Memory B cell (primary cell): ENCODE results near the gene EIF2B2.

ENCODE experiments used
- ATAC-seq: fragments of 150-1000 bp; cut with Tn5 transposase; 2 replicates; pipeline ENCODE4 v1.10.0; 2021; ENCODE audit warnings: low read depth, mild to moderate bottlenecking, moderate library complexity
- DNase-seq, 2 donors: peaks; one replicate each; pipeline ENCODE4 v3.0.0; 2022; ENCODE audit warnings: low spot score in 2 of 2
- H3K27ac Mint-ChIP-seq: one replicate; pipeline ENCODE4 v1.8.0; 2022; ENCODE audit warnings: mild to moderate bottlenecking, moderate library complexity, mixed read lengths
- H3K27me3 Mint-ChIP-seq: one replicate; pipeline ENCODE4 v1.8.0; 2022; ENCODE audit warnings: mixed read lengths
- H3K36me3 Mint-ChIP-seq: one replicate; pipeline ENCODE4 v1.8.0; 2022; ENCODE audit warnings: mild to moderate bottlenecking, mixed read lengths
- H3K4me1 Mint-ChIP-seq: one replicate; pipeline ENCODE4 v1.8.0; 2022; ENCODE audit warnings: mixed read lengths
- H3K4me3 Mint-ChIP-seq: one replicate; pipeline ENCODE4 v1.8.0; 2022; ENCODE audit warnings: mild to moderate bottlenecking, moderate library complexity, mixed read lengths
- H3K9me3 Mint-ChIP-seq: one replicate; pipeline ENCODE4 v1.8.0; 2022; ENCODE audit warnings: mixed read lengths

The EIF2B2 gene

DNA sequence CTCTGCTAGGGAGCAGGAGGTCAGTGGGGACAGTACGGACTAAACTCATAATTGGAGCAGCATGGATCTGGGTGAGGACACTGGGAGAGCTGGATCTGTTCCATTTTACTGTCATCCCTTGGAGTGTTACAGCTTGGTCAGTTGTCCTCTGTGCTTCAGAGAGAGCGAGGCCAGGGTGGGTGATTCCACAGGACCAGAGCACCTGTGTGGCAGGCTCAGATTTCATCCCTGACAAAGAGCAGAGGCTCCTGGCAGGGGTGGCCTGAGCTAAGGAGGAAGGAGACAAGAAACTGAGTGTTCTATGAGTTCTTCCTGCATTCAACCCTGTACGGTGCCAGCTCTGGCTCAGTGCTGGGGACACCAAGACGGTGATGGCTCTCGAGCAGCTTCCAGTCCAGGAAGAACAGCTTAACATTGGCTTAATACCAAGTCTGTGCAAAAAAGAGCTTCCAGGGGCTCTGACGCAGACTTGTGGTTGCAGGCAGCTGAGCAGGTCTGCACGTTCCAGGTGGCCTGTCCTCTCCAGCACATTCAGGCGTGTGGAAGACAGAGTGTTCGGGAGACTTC, 38.9 kb upstream of the EIF2B2 start:
- Mint-ChIP-seq H3K4me3 (no peak overlapping the region), H3K9me3 (no peaks in the 10 kb centered on the region)

GRCh38 chr14:74964787-74965485, 37.8 kb upstream of the EIF2B2 start:
- Mint-ChIP-seq H3K9me3 (no peaks in the 10 kb centered on the region), H3K27me3 (no peaks in the 10 kb centered on the region), H3K4me1 (peaks cover 18% of the 10 kb centered on the region), H3K36me3 (no peaks in the 10 kb centered on the region), H3K4me3 (no peak overlapping the region), H3K27ac (no peak overlapping the region)
- DNase-seq: no peak
- ATAC-seq: no peak

More for the DNA sequence above, 38.9 kb upstream of the EIF2B2 start:
- DNase-seq: no peak
- peaks cover 18% of the 10 kb centered on the region for H3K4me1 Mint-ChIP-seq
- peak overlapping the region; percentile 85 for H3K27ac Mint-ChIP-seq
- no peaks in the 10 kb centered on the region for H3K36me3 Mint-ChIP-seq
- no peaks in the 10 kb centered on the region for H3K27me3 Mint-ChIP-seq
- ATAC-seq: no peak

DNA sequence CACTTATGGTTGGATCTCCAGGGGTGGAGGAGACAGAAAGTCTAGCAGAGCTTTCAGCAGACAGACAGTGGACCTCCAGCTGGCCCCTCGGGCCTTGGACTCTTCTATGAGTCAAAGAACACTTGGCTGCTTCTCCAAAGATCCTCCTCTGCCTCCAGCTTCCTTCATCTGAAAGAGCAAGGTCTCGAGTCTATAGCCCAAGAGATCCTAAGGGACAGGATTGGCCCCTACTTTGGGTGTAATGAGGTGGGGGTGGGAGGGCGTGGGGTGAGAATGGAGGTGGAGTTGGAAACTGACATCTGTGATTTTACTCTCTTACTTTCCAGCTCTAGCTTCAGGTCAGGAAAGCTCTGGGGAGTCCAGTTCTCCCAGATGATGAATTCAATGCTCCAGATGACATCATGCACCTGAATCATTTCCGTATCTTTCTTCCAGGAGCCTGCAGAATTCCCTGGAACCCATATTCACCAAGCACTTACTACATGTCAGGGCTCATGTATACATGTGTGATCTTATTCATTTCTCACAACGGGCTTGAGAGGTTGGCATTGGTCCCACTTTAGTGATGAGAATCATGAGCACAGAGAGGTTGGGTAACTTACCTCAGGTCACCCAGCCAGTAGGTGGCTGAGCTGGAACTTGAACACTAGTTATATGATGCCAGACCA, 37.1 kb upstream of the EIF2B2 start:
- no peaks in the 10 kb centered on the region for H3K36me3 Mint-ChIP-seq
- ATAC-seq: no peak
- H3K27me3 Mint-ChIP-seq: no peaks in the 10 kb centered on the region
- DNase-seq: no peak
- no peak overlapping the region for H3K27ac Mint-ChIP-seq
- peaks cover 18% of the 10 kb centered on the region for H3K4me1 Mint-ChIP-seq
- no peak overlapping the region for H3K4me3 Mint-ChIP-seq
- H3K9me3 Mint-ChIP-seq: no peaks in the 10 kb centered on the region

DNA sequence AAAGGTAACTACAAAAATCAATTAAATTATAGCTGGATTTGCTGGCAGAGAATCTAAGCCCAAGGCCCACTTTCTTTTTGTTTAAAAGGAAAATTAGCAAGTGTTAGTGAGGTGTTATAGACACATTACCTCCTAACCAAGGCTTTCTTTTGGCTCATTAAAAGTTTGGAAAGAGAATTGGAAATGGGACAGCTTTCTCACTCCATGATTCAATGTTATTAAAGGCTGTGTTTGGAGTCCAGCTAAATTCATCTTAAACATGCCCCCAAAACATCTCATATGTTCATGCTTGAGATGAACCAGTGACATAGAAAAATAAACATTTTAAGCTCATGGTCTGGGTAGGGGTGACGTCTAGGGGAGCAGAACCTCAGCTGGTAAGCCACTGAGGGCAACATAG, 33.9 kb upstream of the EIF2B2 start:
- H3K9me3 Mint-ChIP-seq: no peaks in the 10 kb centered on the region
- peaks cover 2% of the 10 kb centered on the region for H3K4me1 Mint-ChIP-seq
- H3K36me3 Mint-ChIP-seq: no peaks in the 10 kb centered on the region
- H3K4me3 Mint-ChIP-seq: no peak overlapping the region
- no peak for ATAC-seq
- no peak for DNase-seq
- no peaks in the 10 kb centered on the region for H3K27me3 Mint-ChIP-seq
- no peak overlapping the region for H3K27ac Mint-ChIP-seq

- no peaks in the 10 kb centered on the region for H3K27me3 Mint-ChIP-seq
- no peak for DNase-seq
- H3K27ac Mint-ChIP-seq: no peak overlapping the region
- H3K36me3 Mint-ChIP-seq: no peaks in the 10 kb centered on the region
- no peaks in the 10 kb centered on the region for H3K9me3 Mint-ChIP-seq
- H3K4me1 Mint-ChIP-seq: peaks cover 2% of the 10 kb centered on the region
- H3K4me3 Mint-ChIP-seq: no peak overlapping the region
- ATAC-seq: peak; percentile 15
Measured at GRCh38 chr14:74973003-74973653, 29.6 kb upstream of the EIF2B2 start.

GRCh38 chr14:74973905-74974363, 28.8 kb upstream of the EIF2B2 start:
- ATAC-seq: no peak
- Mint-ChIP-seq H3K27ac (no peak overlapping the region), H3K4me1 (peaks cover 2% of the 10 kb centered on the region)

DNA sequence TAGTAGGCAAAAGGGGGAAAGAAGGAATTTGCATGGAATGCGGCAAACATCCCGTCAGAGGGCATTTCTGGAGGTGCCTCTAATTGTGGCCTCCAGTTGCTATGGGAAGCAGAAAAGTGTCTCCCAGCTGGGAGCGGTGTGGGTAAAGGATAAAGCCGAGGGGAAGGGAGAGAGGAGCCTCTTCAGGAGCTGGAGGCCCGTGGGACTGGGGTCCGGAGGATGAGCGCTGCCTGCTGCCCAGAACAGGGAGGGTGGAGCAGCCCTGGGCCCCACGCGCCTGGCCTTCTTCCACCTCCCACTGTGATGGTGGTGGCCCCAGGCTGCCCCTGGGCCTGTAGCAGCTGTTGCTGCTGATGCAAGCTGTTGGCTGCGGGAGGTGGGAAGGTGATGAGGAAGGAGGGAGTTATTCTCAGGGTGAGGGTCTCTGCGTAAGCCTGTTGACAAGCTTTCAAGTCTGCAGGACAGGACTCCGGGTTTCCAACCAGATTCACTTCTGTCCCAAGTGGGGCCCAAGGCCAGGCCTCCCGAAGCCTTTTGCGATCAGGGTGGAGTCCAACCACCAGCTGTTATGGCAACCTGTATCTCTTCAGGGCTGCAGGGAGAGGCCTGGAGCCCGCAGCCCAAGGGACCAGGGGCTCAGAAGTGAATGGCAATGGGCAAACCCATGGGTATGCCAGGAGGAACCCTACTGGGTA, 28.2 kb upstream of the EIF2B2 start:
- H3K36me3 Mint-ChIP-seq: no peaks in the 10 kb centered on the region
- no peak overlapping the region for H3K4me3 Mint-ChIP-seq
- peaks cover 2% of the 10 kb centered on the region for H3K4me1 Mint-ChIP-seq
- ATAC-seq: no peak
- H3K27ac Mint-ChIP-seq: no peak overlapping the region
- no peaks in the 10 kb centered on the region for H3K27me3 Mint-ChIP-seq
- no peak for DNase-seq
- no peaks in the 10 kb centered on the region for H3K9me3 Mint-ChIP-seq

More at GRCh38 chr14:74973905-74974363, 28.8 kb upstream of the EIF2B2 start:
- no peaks in the 10 kb centered on the region for H3K27me3 Mint-ChIP-seq
- no peak for DNase-seq
- no peaks in the 10 kb centered on the region for H3K9me3 Mint-ChIP-seq
- no peak overlapping the region for H3K4me3 Mint-ChIP-seq
- no peaks in the 10 kb centered on the region for H3K36me3 Mint-ChIP-seq

DNA sequence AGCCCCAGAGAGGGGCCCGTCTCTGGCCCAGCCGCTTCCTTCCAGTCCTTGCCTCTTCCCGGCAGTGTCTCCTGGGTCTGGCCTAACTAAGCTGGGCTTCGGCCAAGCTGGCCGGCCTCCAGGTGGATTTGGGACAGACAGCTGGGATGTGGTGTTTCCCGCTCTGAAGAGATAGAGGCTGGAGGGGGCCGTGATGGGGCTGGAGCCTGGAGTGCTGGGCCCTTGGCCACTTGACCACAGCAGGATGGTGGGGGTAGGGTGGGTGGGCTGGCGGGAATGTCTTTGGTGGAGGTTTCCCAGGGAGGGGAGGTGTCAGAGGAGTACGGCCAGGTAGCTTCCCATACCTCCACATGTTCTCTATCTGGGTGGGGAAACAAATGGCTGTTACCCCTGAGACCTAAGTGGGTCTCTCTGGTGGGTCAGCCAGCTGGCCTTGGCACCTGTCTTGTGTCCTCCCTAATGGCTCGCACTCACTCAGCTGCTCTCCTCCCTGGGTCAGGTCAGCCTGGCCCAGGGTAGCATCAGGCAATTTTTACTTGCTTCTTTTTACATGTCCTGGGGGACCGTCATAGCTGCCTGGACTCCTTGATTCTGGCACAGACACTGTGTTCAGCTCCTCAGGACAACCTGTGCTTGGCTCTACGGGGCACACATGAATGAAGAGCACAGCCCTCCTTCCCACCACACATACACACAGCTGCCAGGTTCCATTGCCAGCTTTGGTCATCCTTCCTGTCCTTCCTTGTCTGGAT, 27.5 kb upstream of the EIF2B2 start:
- H3K27ac Mint-ChIP-seq: no peak overlapping the region
- H3K36me3 Mint-ChIP-seq: no peaks in the 10 kb centered on the region
- ATAC-seq (no peak), DNase-seq (no peak)
- no peaks in the 10 kb centered on the region for H3K27me3 Mint-ChIP-seq
- no peak overlapping the region for H3K4me3 Mint-ChIP-seq
- peaks cover 2% of the 10 kb centered on the region for H3K4me1 Mint-ChIP-seq
- no peaks in the 10 kb centered on the region for H3K9me3 Mint-ChIP-seq

GRCh38 chr14:74976264-74977113, 26.2 kb upstream of the EIF2B2 start:
- DNase-seq (no peak), ATAC-seq (no peak)
- Mint-ChIP-seq H3K27me3 (no peaks in the 10 kb centered on the region), H3K4me1 (peaks cover 2% of the 10 kb centered on the region), H3K36me3 (no peaks in the 10 kb centered on the region), H3K9me3 (no peaks in the 10 kb centered on the region), H3K27ac (no peak overlapping the region), H3K4me3 (no peak overlapping the region)

DNA sequence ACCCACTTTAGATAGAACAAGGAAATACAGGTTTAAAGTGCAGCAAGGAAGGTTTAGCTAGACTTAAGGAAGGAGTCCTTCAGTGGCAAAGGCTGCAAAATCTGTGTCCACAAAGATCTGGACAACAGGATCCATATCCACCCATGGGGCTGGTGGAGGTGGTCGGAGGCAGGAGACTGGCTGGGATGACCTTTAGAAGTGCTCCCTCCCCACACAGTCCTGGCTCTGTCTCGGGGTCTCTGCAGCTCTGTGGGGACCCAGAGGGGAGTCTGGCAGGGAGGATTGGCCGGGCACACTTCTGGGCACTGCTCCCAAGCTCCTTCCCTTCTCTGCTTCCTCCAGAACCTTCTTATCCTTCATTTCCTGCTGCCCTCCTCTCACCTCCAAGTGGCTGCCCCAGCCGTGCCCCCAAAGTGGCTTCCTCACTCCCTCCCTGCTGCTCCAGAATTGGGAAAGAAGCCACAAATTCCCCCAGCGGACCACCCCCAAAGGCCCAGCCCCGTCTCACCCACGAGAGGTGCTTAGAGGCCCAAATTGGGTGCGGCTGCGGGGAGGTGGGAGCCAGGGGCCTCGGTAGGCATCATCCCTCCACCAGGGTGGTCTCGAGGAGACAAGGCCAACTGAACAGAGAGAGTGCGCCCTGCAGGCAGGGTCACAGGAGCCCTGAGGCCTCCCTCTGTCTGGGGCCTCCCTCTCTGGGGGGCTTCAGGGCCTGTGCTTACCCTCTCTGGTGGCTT, 25.4 kb upstream of the EIF2B2 start:
- Mint-ChIP-seq H3K27me3 (no peaks in the 10 kb centered on the region), H3K27ac (no peak overlapping the region), H3K4me3 (no peak overlapping the region), H3K9me3 (no peaks in the 10 kb centered on the region), H3K36me3 (no peaks in the 10 kb centered on the region), H3K4me1 (peaks cover 2% of the 10 kb centered on the region)
- ATAC-seq (no peak), DNase-seq (no peak)

GRCh38 chr14:74977901-74978385, 24.8 kb upstream of the EIF2B2 start:
- Mint-ChIP-seq H3K27me3 (no peaks in the 10 kb centered on the region), H3K4me1 (peaks cover 2% of the 10 kb centered on the region), H3K4me3 (no peak overlapping the region), H3K36me3 (no peaks in the 10 kb centered on the region), H3K9me3 (no peaks in the 10 kb centered on the region), H3K27ac (no peak overlapping the region)
- no peak for DNase-seq
- no peak for ATAC-seq

DNA sequence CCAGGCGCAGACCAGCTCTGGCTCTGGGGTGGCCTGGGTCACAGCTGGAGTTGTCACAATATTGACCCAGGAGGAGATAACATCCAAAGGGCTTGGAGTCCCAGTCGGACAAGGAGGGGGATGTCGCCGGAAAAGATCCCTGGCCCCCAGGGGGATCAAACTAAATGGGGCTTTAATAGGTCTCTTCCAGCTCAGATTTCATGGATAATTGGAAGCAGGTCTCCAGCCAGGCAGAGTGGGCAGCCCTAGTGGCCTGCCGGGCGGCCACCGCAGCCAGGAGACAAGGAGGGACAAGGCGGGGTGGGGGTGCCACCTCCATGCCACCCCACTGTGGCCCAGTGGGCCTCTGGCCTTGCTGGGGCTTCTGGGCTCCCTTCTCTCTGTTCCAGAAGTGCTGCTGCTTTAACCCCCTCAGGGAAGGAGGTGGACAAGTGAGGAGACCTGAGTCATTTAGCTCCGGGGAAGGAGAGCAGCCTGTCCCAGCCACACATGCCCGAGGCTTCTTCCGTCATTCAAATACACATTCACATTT, 24.2 kb upstream of the EIF2B2 start:
- Mint-ChIP-seq H3K9me3 (no peaks in the 10 kb centered on the region), H3K36me3 (no peaks in the 10 kb centered on the region), H3K4me1 (peaks cover 2% of the 10 kb centered on the region), H3K4me3 (no peak overlapping the region), H3K27ac (no peak overlapping the region), H3K27me3 (no peaks in the 10 kb centered on the region)
- ATAC-seq (no peak), DNase-seq (no peak)
